Measurements from ENCODE around the gene IKBKE. TPM values are rescaled to one million over a fixed set of nuclear protein-coding genes. Genes with fewer than 3 reads are reported as not detected.

Gene IKBKE
- total RNA-seq, 4 donors from 2014 or later = 1.4 to 2.5 (median 2.3) TPM

DNA sequence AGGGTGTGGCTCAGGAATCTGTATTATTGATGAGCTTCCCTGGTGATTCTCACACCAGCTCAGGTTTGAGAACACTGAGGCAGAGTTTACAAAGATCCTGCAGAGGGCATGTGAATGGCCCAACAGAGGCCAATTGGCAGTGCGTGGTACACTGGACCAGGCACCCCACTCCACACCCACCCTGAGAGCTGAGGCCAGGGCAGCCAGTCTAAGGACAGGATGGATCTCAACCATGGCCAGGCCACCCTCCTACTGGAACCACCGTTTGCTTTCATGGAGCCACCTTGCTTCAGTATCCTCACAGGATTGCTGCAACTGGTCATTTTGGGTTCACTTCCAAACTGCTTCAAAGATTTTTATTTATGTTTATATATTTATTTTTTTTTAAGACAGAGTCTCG is 29.8 kb downstream of the IKBKE start:
- H3K27me3 ChIP-seq = peaks cover 0 to 5% (median 1%) of the 10 kb centered on the region in 4 donors
- H3K27ac ChIP-seq (replicated peaks in 1 of 4) = no peak overlapping the region
- no peak overlapping the region for H3K4me3 ChIP-seq
- TF ChIP-seq EP300 (IDR thresholded peaks at IDR 0.05) = no peak
- TF ChIP-seq POLR2A (IDR thresholded peaks at IDR 0.05; ENCODE audit: low read depth) = no peak
- no peak for TF ChIP-seq POLR2AphosphoS5 (IDR thresholded peaks at IDR 0.05)
- TF ChIP-seq, protein P1, sequence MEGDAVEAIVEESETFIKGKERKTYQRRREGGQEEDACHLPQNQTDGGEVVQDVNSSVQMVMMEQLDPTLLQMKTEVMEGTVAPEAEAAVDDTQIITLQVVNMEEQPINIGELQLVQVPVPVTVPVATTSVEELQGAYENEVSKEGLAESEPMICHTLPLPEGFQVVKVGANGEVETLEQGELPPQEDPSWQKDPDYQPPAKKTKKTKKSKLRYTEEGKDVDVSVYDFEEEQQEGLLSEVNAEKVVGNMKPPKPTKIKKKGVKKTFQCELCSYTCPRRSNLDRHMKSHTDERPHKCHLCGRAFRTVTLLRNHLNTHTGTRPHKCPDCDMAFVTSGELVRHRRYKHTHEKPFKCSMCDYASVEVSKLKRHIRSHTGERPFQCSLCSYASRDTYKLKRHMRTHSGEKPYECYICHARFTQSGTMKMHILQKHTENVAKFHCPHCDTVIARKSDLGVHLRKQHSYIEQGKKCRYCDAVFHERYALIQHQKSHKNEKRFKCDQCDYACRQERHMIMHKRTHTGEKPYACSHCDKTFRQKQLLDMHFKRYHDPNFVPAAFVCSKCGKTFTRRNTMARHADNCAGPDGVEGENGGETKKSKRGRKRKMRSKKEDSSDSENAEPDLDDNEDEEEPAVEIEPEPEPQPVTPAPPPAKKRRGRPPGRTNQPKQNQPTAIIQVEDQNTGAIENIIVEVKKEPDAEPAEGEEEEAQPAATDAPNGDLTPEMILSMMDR (IDR thresholded peaks at IDR 0.05) = no peak
- peaks cover 36 to 50% (median 43%) of the 10 kb centered on the region in 4 donors for H3K4me1 ChIP-seq
- intact Hi-C loops (cut with DNase I) = no loop called here
- no peaks in the 10 kb centered on the region for H3K9me3 ChIP-seq
- H3K36me3 ChIP-seq = no peaks in the 10 kb centered on the region
- DNase-seq (ENCODE audit: extremely low spot score) = no peak
- WGBS = 88% methylated on average over 3 of the region's 3 CpGs

DNA sequence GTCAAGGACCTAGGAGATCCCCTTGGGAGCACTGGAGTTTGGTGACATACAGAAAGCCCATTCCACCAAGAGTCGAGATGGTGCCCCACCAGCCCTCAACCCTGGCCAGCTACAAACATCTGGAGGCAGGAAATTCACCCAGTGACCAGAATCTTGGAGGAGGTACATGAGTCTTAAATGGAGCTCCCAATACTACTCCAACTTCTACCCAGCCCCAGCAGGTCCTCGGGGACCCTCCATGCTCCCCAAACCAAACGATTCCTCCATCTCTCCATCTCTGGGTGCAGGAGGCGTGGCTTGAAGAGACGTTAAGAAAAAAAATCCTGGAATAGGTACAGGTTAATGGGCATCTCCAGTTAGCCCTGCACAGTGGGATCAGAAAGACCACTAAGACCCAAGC is 31.6 kb downstream of the IKBKE start:
- intact Hi-C loops (cut with DNase I) = no loop called here

DNA sequence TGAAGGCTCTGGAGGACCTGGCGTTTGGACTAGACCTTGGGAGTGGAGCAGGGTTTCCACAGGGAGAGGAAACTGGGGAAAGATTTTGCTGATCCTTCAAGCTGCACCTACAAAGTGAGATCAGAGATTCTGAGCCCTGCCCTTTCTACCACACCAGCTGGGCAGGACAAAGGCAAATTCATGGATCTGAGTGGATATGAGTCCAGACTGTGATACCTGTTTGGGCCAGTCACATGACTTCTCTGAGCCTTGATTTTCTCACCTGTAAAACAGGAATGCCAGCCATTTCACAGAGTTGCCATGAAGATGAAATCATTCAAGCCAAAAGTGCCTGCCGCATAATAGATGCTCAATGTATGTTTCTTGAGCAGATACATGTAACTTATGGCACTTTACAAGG is 32.1 kb downstream of the IKBKE start:
- peaks cover 0 to 28% (median 1%) of the 10 kb centered on the region in 4 donors for H3K27me3 ChIP-seq
- TF ChIP-seq EP300 (IDR thresholded peaks at IDR 0.05) (no peak), POLR2AphosphoS5 (IDR thresholded peaks at IDR 0.05) (no peak), POLR2A (IDR thresholded peaks at IDR 0.05; ENCODE audit: low read depth) (no peak)
- TF ChIP-seq, protein P1 (IDR thresholded peaks at IDR 0.05) = no peak
- WGBS = 76% methylated on average over 2 of the region's 2 CpGs
- H3K27ac ChIP-seq (replicated peaks in 1 of 4) = no peak overlapping the region
- peaks cover 20 to 40% (median 36%) of the 10 kb centered on the region in 4 donors for H3K4me1 ChIP-seq
- no peak for DNase-seq (ENCODE audit: extremely low spot score)
- H3K9me3 ChIP-seq = no peaks in the 10 kb centered on the region
- H3K4me3 ChIP-seq = no peak overlapping the region
- intact Hi-C loops (cut with DNase I) = no loop called here
- no peaks in the 10 kb centered on the region for H3K36me3 ChIP-seq

More for the DNA sequence above, 31.6 kb downstream of the IKBKE start:
- no peak for TF ChIP-seq EP300 (IDR thresholded peaks at IDR 0.05)
- no peak for TF ChIP-seq POLR2AphosphoS5 (IDR thresholded peaks at IDR 0.05)
- TF ChIP-seq, protein P1 (IDR thresholded peaks at IDR 0.05) = no peak
- TF ChIP-seq POLR2A (IDR thresholded peaks at IDR 0.05; ENCODE audit: low read depth) = no peak
- Histone ChIP-seq H3K4me3 (no peak overlapping the region), H3K36me3 (no peaks in the 10 kb centered on the region), H3K27me3 (peaks cover 0 to 23% (median 1%) of the 10 kb centered on the region in 4 donors), H3K4me1 (peaks cover 20 to 35% (median 31%) of the 10 kb centered on the region in 4 donors), H3K27ac (replicated peaks in 1 of 4) (peak overlapping the region in 1 of 4 donors; percentile 15), H3K9me3 (no peaks in the 10 kb centered on the region)
- no peak for DNase-seq (ENCODE audit: extremely low spot score)
- WGBS = 86% methylated on average over 5 of the region's 5 CpGs

DNA sequence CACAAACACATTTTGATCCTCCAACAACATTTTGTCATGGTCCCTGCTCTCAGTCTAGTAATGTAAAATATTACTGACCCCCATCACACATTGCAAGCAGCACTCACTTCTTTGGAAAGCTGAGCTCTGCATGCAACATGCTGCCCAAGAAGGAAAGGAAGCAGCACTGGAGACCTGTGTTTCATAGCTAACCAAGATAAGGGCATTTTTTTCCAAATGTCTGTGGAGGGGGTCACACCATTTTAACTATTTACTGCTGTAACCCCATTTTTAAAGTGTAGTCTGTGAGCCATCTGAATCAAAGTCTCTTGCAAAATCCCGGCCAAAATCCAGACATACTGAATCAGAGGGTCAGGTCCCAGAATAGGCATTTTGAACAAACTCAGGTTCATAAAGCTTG is 32.5 kb downstream of the IKBKE start:
- peaks cover 0 to 32% (median 1%) of the 10 kb centered on the region in 4 donors for H3K27me3 ChIP-seq
- peaks cover 20 to 44% (median 40%) of the 10 kb centered on the region in 4 donors for H3K4me1 ChIP-seq
- WGBS = 100% methylated on average over 1 of the region's 1 CpG
- no peaks in the 10 kb centered on the region for H3K36me3 ChIP-seq
- no peak for DNase-seq (ENCODE audit: extremely low spot score)
- H3K27ac ChIP-seq (replicated peaks in 1 of 4) = no peak overlapping the region
- no peak overlapping the region for H3K4me3 ChIP-seq
- intact Hi-C loops (cut with DNase I) = no loop called here
- no peaks in the 10 kb centered on the region for H3K9me3 ChIP-seq
- TF ChIP-seq, protein P1 (IDR thresholded peaks at IDR 0.05) = no peak

Data from esophagus muscularis mucosa (tissue), 4 donors.